PFSK-1 (cell line): ENCODE results near the gene SH3BP5.

Source experiments
- REST ChIP-seq, 2 experiments: IDR thresholded peaks; 2 replicates each; pipeline versions ENCODE4 v1.6.1 to v1.8.0; 2011 to 2012; ENCODE audit warnings: low read depth in 2 of 2, low read length in 2 of 2, control low read depth in 1 of 2, inconsistent platforms in 1 of 2, mild to moderate bottlenecking in 1 of 2, moderate library complexity in 1 of 2; ENCODE audit not compliant: insufficient read depth in 1 of 2
- SIN3A ChIP-seq: IDR thresholded peaks from 2 replicates; pipeline ENCODE4 v1.6.1; 2012; ENCODE audit warnings: mild to moderate bottlenecking, low read length, moderate library complexity, borderline replicate concordance; ENCODE audit not compliant: insufficient read depth

GRCh38 chr3:15321349-15321748, 11.0 kb downstream of the SH3BP5 start:
- TF ChIP-seq REST (IDR thresholded peaks at IDR 0.05; ENCODE audit: insufficient read depth in 1 of 2, low read depth in 2 of 2, low read length in 2 of 2): no peak
- TF ChIP-seq SIN3A: no peak
